ENCODE data around the gene SLC25A44.
A peak's percentile ranks its signal among the peaks of the same experiment; 100 is the strongest.
"Not testable (repeated sequence)": the region's sequence is repeated elsewhere in the genome, so short reads cannot be mapped to it uniquely, and the experiment has no call there.

Gene SLC25A44

DNA sequence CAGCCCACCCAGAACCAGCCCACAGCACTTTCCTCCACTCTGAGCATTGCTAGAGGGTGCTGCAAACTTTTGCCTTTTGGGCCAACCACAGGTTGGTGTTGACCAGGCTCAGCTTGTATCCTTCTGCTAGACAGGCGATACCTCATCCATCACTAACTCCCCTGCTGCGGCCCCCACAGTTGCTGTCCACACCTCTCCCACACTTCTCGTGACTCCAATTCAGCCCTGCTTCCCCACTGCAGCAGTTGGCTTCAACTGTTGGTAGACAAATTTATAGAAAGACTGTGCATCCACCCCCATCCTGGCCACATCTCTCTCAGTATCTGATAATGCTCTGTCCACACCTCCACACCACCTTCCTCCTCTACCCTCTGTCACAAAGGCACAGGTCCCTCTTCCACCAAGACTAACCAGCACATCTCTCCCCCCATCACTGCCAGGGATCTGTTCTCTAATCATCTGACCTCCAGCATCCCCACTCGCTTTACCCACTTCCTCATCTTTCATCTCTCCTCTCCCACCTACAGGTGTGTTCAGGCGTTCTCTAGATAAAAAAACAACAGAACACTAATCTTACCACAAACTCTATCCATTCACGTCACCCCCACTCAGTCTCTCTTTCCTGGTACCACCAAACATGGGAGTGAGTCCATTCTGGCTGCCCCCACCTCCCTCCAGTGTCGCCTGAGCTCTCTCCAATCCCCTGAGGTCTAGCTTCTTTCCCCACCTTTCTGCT, 15.8 kb upstream of the SLC25A44 start:
- H3K4me3 ChIP-seq (ENCODE audit: low read depth, low read length) = no peak overlapping the region
- TF ChIP-seq, protein P1, sequence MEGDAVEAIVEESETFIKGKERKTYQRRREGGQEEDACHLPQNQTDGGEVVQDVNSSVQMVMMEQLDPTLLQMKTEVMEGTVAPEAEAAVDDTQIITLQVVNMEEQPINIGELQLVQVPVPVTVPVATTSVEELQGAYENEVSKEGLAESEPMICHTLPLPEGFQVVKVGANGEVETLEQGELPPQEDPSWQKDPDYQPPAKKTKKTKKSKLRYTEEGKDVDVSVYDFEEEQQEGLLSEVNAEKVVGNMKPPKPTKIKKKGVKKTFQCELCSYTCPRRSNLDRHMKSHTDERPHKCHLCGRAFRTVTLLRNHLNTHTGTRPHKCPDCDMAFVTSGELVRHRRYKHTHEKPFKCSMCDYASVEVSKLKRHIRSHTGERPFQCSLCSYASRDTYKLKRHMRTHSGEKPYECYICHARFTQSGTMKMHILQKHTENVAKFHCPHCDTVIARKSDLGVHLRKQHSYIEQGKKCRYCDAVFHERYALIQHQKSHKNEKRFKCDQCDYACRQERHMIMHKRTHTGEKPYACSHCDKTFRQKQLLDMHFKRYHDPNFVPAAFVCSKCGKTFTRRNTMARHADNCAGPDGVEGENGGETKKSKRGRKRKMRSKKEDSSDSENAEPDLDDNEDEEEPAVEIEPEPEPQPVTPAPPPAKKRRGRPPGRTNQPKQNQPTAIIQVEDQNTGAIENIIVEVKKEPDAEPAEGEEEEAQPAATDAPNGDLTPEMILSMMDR (IDR thresholded peaks at IDR 0.05; ENCODE audit: control insufficient read depth, extremely low read depth, insufficient read depth) = no peak
- no peak for DNase-seq (ENCODE audit: low read depth)

DNA sequence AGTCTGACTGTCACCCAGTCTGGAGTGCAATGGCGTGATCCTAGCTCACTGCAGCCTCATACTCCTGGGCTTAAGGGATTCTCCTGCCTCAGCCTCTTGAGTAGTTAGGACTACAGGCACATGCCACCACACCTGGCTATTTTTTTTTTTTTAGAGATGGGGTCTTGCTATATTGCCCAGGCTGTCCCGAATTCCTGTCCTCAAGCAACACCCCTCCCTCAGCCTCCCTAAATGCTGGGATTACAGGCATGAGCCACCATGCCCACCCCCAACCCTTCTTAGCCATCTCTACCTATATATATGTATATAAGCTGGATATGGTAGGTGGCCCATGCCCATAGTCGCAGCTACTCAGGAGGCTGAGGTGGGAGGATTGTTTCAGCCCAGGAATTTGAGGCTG, 13.4 kb upstream of the SLC25A44 start:
- no peak for DNase-seq (ENCODE audit: low read depth)
- no peak overlapping the region for H3K4me3 ChIP-seq (ENCODE audit: low read depth, low read length)
- TF ChIP-seq, protein P1 (IDR thresholded peaks at IDR 0.05; ENCODE audit: control insufficient read depth, extremely low read depth, insufficient read depth) = no peak

DNA sequence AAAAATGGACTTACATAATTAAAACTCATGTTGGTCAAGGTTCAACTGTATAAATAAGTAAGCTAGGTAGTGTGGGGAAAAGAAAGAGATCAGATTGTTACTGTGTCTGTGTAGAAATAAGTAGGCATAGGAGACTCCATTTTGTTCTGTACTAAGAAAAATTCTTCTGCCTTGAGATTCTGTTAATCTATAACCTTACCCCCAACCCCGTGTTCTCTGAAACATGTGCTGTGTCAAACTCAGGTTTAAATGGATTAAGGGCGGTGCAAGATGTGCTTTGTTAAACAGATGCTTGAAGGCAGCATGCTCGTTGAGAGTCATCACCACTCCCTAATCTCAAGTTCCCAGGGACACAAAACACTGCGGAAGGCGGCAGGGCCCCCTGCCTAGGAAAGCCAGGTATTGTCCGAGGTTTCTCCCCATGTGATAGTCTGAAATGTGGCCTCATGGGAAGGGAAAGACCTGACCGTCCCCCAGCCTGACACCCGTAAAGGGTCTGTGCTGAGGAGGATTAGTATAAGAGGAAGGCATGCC, 12.4 kb upstream of the SLC25A44 start:
- H3K4me3 ChIP-seq (ENCODE audit: low read depth, low read length); DNase-seq (ENCODE audit: low read depth): not testable (repeated sequence)

DNA sequence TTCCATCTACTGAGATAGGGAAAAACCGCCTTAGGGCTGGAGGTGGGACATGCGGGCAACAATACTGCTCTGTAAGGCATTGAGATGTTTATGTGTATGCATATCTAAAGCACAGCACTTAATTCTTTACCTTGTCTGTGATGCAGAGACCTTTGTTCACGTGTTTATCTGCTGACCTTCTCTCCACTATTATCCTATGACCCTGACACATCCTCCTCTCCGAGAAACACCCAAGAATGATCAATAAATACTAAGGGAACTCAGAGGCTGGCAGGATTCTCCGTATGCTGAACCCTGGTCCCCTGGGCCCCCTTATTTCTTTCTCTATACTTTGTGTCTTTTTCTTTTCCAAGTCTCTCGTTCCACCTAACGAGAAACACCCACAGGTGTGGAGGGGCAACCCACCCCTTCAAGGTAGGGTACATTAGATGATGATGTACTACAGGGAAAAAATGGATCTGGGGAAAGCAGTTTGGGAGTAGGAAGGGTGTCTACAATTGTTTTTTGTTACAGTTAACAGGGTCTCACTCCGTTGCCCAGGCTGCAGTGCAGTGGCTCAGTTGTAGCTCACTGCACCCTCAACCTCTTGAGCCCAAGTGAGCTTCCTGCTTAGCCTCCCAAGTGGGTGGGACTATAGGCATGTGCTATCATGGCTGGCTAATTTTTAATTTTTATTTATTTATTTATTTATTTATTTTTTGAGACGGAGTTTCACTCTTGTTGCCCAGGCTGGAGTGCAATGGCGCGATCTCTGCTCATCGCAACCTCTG, 11.7 kb upstream of the SLC25A44 start:
- H3K4me3 ChIP-seq (ENCODE audit: low read depth, low read length); DNase-seq (ENCODE audit: low read depth): not testable (repeated sequence)

DNA sequence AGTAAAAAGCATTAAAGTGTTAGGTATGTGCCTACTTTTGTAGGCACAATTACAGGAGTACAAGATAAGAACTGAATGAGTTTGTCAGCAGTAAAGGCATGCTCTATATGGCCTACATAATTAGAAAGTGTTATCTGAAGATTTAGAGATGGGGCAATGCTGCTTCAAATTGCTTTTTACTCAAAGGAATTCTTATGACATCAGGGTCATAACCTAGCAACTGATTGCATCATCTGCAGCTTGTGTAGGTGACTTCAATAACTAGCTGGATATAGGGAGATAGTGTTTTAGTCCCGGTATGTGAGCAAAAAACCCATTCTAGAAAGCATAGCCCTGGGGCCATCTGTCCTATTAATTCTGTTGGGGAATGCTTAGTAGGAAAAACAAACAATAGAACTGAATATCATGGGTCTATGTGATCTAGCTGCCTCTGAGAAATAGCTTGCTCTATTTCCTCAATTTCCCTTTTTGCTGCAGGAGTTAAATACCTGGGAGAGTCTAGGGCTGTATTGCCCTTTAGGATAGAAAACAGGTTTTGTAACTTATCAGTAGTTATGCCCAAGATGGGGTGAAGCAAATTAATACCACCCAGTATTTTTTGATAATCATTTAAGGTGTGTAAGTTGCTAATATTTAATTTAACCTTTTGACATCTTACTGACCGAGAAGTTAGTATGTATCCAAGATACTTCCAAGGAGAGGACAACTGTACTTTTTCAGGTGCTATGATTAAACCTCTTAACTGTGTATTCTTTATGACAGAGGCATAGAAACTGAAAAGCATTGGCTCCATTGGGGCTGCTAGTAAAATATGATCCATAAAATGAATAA, 7.3 kb upstream of the SLC25A44 start:
- not testable (repeated sequence) for H3K4me3 ChIP-seq (ENCODE audit: low read depth, low read length); DNase-seq (ENCODE audit: low read depth)

DNA sequence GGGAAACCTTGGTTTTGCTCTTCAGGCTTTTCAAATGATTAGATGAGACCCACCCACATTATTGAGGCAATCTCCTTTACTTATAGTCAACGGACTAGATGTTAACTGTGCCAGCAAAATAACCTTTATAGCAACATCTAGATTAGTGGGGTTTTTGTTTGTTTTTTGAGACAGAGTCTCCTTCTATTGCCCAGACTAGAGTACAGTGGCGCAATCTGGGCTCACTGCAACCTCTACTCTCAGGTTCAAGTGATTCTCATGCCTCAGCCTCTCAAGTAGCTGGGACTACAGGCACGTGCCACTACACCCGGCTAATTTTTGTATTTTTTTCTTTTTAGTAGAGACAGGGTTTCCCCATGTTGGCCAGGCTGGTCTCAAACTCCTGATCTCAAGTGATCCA, 3.6 kb upstream of the SLC25A44 start:
- not testable (repeated sequence) for DNase-seq (ENCODE audit: low read depth); H3K4me3 ChIP-seq (ENCODE audit: low read depth, low read length)

DNA sequence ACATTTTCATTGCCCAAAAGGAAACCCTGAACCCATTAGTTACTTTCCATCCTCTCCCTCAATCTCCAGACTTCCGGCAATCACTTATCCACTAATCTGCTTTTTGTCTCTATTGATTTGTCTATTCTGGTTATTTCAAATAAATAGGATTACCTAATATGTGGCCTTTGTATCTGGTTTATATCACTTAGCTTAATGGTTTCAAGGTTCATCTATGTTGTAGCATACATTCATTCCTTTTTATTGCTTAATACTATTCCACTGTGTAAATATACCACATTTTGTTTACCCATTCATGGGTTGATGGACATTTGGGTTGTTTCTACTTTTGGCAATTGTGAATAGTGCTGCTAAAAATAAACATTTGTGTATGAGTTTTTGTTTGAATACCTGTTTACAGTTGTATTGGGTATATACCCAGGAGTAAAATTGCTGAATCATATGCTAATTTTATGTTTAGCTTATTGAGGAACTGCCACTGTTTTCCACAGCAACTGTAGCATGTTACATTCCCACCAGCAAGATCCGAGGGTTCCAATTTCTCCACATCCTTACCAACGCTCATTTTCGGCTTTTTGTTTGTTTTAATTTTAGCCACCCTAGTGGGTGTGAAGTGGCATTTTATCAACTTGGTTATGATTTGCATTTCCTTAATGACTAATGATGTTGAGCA, 2.5 kb upstream of the SLC25A44 start:
- no peak overlapping the region for H3K4me3 ChIP-seq (ENCODE audit: low read depth, low read length)
- DNase-seq (ENCODE audit: low read depth) = no peak
- TF ChIP-seq, protein P1 (IDR thresholded peaks at IDR 0.05; ENCODE audit: control insufficient read depth, extremely low read depth, insufficient read depth) = no peak

DNA sequence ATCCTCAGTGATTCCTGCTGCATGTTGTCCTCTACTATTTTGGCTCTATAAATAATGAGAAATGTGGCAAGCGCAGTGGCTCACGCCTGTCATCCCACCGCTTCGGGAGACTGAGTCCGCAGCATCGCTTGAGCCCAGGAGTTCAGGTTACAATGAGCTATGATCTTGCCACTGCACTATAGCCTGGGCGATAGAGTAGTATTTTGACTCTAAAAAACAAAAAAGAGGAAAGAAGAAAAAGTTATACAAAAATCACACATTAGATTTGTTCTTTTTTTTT, 756 bp upstream of the SLC25A44 start:
- TF ChIP-seq, protein P1 (IDR thresholded peaks at IDR 0.05; ENCODE audit: control insufficient read depth, extremely low read depth, insufficient read depth) = no peak
- no peak for DNase-seq (ENCODE audit: low read depth)
- H3K4me3 ChIP-seq (ENCODE audit: low read depth, low read length) = peak overlapping the region; percentile 73

All from LNCaP clone FGC (cell line).